CD4-positive, alpha-beta T cell (primary cell): ENCODE data around the gene PTGFR. TPM values are rescaled to one million over a fixed set of nuclear protein-coding genes. Genes with fewer than 3 reads are reported as not detected.

Experiments used
- ATAC-seq: fragments of 200-7000 bp; cut with Tn5 transposase; one replicate; pipeline ENCODE4 v1.10.0; 2022; ENCODE audit warnings: mild to moderate bottlenecking; ENCODE audit not compliant: poor library complexity
- CTCF ChIA-PET: fragments of 350-600 bp; sonication (Branson Sonifier 250); formaldehyde crosslinking; loops from one replicate; lab custom pipeline; 2021; ENCODE audit warnings: antibody characterized with exemption, inconsistent platforms; lab: Charles Lee
- POLR2A ChIA-PET: fragments of 350-600 bp; sonication (Branson Sonifier 250); formaldehyde crosslinking; loops from one replicate; lab custom pipeline; 2021; ENCODE audit warnings: antibody characterized with exemption, inconsistent platforms; lab: Charles Lee
- DNase-seq, 14 experiments: peaks; one replicate each; pipeline ENCODE4 v3.0.0-alpha.2; 2013 to 2020; ENCODE audit warnings: mixed read lengths in 2 of 14
- H3K27ac ChIP-seq, 2 donors: one replicate each; pipeline versions ENCODE4 v1.5.1 to v1.7.0; 2013; ENCODE audit warnings: low read length in 2 of 2, low read depth in 1 of 2, mild to moderate bottlenecking in 1 of 2
- H3K27me3 ChIP-seq, 2 experiments: 1 replicate in 1 of 2; 2 replicates in 1 of 2; pipeline versions ENCODE4 v1.6.1 to v1.7.0; 2013; ENCODE audit warnings: low read length in 2 of 2, control low read depth in 1 of 2, mild to moderate bottlenecking in 1 of 2, moderate library complexity in 1 of 2; ENCODE audit not compliant: insufficient read depth in 2 of 2, control insufficient read depth in 1 of 2
- H3K36me3 ChIP-seq: one replicate; pipeline ENCODE4 v1.6.1; 2013; ENCODE audit warnings: low read length, control low read depth; ENCODE audit not compliant: insufficient read depth
- H3K4me1 ChIP-seq: one replicate; pipeline ENCODE4 v1.6.1; 2013; ENCODE audit warnings: low read length, control low read depth; ENCODE audit not compliant: insufficient read depth
- H3K4me3 ChIP-seq: one replicate; pipeline ENCODE4 v1.5.1; 2013; ENCODE audit warnings: mild to moderate bottlenecking, low read length, moderate library complexity
- H3K9me3 ChIP-seq, 2 experiments: 1 replicate in 1 of 2; 2 replicates in 1 of 2; pipeline versions ENCODE4 v1.6.1 to v1.7.0; 2013; ENCODE audit warnings: low read length in 2 of 2, mild to moderate bottlenecking in 2 of 2, control low read depth in 1 of 2, moderate library complexity in 1 of 2; ENCODE audit not compliant: control insufficient read depth in 1 of 2, insufficient read depth in 1 of 2
- H3K27ac Mint-ChIP-seq: one replicate; pipeline ENCODE4 v1.8.0; 2020; ENCODE audit warnings: mixed read lengths
- H3K27me3 Mint-ChIP-seq: one replicate; pipeline ENCODE4 v1.8.0; 2021; ENCODE audit warnings: mixed read lengths
- H3K36me3 Mint-ChIP-seq: one replicate; pipeline ENCODE4 v1.8.0; 2021; ENCODE audit warnings: low read depth, mixed read lengths
- H3K4me1 Mint-ChIP-seq: one replicate; pipeline ENCODE4 v1.8.0; 2021; ENCODE audit warnings: low read depth, mixed read lengths
- H3K4me3 Mint-ChIP-seq: one replicate; pipeline ENCODE4 v1.8.0; 2020; ENCODE audit warnings: mild to moderate bottlenecking, mixed read lengths
- H3K9me3 Mint-ChIP-seq: one replicate; pipeline ENCODE4 v1.8.0; 2020; ENCODE audit warnings: mixed read lengths
- intact Hi-C, 2 experiments: fragments of 100-400 bp; cut with DNase I in 1 of 2; cut with micrococcal nuclease in 1 of 2; formaldehyde crosslinking; loops; one replicate each; pipeline versions ENCODE4 v1.15.1 to v1.9.0; 2023 to 2025; cut with DNase I, micrococcal nuclease
- total RNA-seq, 174 experiments: library from RNA in 2 of 174; stranded (reverse) in 2 of 174; gene quantifications; one replicate each; pipeline ENCODE4 v1.2.3 and lab custom pipeline; 2021 to 2026
- TF ChIP-seq, protein P1 (sequence below): fragments of 200-600 bp; IDR thresholded peaks from one replicate; pipeline ENCODE4 v1.8.0; 2022; ENCODE audit warnings: antibody characterized with exemption, mild to moderate bottlenecking

Gene PTGFR
- total RNA-seq, 2 experiments from 2014 or later: not detected

DNA sequence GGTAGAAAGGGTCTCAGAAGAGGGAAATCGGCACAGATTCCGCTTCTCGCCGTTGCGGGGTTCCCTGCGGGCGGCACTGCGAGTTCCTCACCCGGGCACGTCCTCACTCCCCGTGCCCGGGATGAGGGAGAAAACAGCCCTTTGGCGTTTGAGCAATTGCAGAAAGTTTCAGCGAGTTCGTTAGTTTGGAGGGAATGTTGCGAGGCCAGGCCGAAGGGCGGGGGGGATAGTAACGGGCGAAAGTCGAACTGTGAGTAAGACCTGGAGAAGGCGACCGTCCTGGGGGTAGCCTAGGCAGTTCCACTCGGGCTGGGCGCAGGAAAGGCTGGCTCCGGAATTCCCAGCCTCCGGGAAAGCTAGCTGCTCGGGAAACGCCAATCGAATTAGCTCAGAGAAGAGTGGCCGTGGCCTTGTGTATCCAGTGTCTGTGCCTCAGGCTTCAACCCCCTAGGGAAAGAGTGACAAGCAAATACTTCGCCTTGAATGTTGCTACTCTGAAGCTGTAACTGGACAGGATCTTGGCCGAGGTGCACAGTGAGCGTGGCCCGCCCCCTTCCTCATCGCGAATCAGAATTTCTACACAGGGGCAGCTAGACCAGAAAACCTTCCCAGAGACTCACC, 787 bp downstream of the PTGFR start:
- TF ChIP-seq, protein P1, sequence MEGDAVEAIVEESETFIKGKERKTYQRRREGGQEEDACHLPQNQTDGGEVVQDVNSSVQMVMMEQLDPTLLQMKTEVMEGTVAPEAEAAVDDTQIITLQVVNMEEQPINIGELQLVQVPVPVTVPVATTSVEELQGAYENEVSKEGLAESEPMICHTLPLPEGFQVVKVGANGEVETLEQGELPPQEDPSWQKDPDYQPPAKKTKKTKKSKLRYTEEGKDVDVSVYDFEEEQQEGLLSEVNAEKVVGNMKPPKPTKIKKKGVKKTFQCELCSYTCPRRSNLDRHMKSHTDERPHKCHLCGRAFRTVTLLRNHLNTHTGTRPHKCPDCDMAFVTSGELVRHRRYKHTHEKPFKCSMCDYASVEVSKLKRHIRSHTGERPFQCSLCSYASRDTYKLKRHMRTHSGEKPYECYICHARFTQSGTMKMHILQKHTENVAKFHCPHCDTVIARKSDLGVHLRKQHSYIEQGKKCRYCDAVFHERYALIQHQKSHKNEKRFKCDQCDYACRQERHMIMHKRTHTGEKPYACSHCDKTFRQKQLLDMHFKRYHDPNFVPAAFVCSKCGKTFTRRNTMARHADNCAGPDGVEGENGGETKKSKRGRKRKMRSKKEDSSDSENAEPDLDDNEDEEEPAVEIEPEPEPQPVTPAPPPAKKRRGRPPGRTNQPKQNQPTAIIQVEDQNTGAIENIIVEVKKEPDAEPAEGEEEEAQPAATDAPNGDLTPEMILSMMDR: no peak
- Histone ChIP-seq H3K27me3 (peaks cover 15 to 28% of the 10 kb centered on the region in 2 experiments), H3K4me3 (no peak overlapping the region), H3K9me3 (peaks cover 0 to 14% of the 10 kb centered on the region in 2 experiments), H3K36me3 (no peaks in the 10 kb centered on the region), H3K4me1 (no peaks in the 10 kb centered on the region), H3K27ac (no peak overlapping the region)
- Mint-ChIP-seq H3K9me3 (peaks cover 4% of the 10 kb centered on the region), H3K27ac (no peak overlapping the region), H3K4me3 (no peak overlapping the region), H3K36me3 (no peaks in the 10 kb centered on the region), H3K4me1 (no peaks in the 10 kb centered on the region), H3K27me3 (peaks cover 61% of the 10 kb centered on the region)
- DNase-seq: no peak
- ChIA-PET CTCF (no interaction called here), POLR2A (no interaction called here)
- intact Hi-C loops: no loop called here
- no peak for ATAC-seq

DNA sequence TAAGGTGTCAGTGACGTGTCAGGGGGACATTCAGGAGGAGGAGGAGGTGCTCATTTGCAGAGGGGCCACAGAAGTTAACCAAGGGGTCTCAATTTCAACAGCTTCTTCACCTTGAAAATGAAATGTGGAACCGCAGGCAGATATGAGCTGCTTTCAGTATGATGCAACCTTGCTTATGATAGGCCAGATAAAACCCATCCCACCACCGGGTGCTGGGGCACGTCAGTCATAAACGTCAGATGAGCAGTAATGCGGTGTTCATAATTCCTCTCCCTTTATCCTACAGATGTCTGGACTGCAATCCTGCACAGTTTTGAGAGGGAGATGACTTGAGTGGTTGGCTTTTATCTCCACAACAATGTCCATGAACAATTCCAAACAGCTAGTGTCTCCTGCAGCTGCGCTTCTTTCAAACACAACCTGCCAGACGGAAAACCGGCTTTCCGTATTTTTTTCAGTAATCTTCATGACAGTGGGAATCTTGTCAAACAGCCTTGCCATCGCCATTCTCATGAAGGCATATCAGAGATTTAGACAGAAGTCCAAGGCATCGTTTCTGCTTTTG, 1.7 kb downstream of the PTGFR start:
- Histone ChIP-seq H3K27ac (no peak overlapping the region), H3K27me3 (peaks cover 15 to 28% of the 10 kb centered on the region in 2 experiments), H3K4me1 (no peaks in the 10 kb centered on the region), H3K4me3 (no peak overlapping the region), H3K9me3 (peaks cover 0 to 14% of the 10 kb centered on the region in 2 experiments), H3K36me3 (no peaks in the 10 kb centered on the region)
- TF ChIP-seq, protein P1: no peak
- intact Hi-C loops: no loop called here
- ATAC-seq (no peak), DNase-seq (no peak)
- Mint-ChIP-seq H3K27ac (no peak overlapping the region), H3K4me3 (no peak overlapping the region), H3K4me1 (no peaks in the 10 kb centered on the region), H3K36me3 (no peaks in the 10 kb centered on the region), H3K9me3 (peaks cover 4% of the 10 kb centered on the region), H3K27me3 (peaks cover 64% of the 10 kb centered on the region)
- ChIA-PET POLR2A (no interaction called here), CTCF (no interaction called here)

DNA sequence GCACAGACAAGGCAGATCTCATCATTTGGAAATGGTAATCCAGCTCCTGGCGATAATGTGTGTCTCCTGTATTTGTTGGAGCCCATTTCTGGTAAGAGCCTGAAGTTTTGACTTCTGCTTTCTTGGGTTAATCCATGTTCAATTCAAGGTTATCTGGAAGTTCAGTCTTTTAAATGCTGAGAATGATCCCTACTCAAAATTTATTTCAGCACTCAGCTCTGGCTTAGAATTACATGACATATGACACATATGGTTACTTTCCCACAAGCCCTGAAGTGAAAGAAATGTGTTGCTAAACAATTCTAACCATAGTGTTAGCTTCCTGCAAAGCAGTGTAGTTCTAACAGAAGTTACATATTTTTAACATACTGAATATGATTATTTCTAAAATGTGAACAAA, 2.7 kb downstream of the PTGFR start:
- H3K36me3 ChIP-seq: no peaks in the 10 kb centered on the region
- Mint-ChIP-seq H3K36me3 (no peaks in the 10 kb centered on the region), H3K27ac (no peak overlapping the region), H3K27me3 (peaks cover 63% of the 10 kb centered on the region), H3K4me3 (no peak overlapping the region), H3K9me3 (no peaks in the 10 kb centered on the region), H3K4me1 (no peaks in the 10 kb centered on the region)
- no peak overlapping the region for H3K4me3 ChIP-seq
- DNase-seq: no peak
- CTCF ChIA-PET: no interaction called here
- TF ChIP-seq, protein P1: no peak
- H3K27ac ChIP-seq: no peak overlapping the region
- POLR2A ChIA-PET: no interaction called here
- intact Hi-C loops: no loop called here
- peaks cover 0 to 14% of the 10 kb centered on the region in 2 experiments for H3K9me3 ChIP-seq
- peaks cover 15 to 28% of the 10 kb centered on the region in 2 experiments for H3K27me3 ChIP-seq
- no peaks in the 10 kb centered on the region for H3K4me1 ChIP-seq
- no peak for ATAC-seq
